HG03565 (cell line): ENCODE data around the gene COPE.

Experiments used
- ATAC-seq: cut with Tn5 transposase; IDR thresholded peaks from one replicate; pipeline ENCODE4 v1.9.1; 2021; ENCODE audit warnings: mild to moderate bottlenecking, moderate library complexity; ENCODE audit not compliant: unreplicated experiment

The COPE gene

DNA sequence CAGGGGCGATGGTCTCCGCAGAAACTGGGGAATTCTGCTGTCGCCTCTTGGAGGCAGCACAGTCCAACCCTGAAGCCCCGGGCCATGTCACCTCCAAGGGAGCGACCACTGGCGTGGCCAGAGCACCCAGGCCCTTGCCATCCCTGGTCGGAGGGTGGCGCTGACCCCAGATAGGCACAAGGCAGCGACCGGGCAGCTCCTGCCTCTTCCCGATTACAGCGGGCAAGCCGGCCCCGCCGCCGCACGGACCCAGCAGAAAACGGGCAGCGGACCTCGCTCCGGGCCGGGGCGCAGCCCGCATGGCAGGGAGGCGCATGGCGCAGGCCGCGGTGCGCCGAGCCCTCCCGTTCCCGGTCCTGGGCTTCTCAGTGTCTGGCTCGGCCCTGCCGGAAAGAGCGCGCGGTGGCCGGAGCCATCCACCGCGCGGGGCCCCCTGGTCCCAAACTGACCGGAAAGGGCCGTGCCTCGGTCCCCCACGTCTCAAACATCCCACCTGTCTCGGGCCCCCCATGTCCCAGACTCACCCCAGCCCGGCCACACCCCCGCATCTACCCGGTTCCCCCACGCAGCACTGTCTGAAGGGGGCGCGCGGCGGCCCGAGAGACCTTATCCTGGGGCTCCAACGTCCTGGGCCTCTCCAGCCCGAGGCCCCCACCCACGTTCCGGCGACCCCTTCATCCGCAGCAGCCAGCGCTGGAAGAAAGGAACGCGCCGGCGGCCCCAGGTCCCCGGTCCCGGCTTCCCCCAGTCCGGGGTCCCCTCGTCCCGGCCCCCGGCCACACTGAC lies 24.0 kb downstream of the COPE start:
- ATAC-seq = no peak

DNA sequence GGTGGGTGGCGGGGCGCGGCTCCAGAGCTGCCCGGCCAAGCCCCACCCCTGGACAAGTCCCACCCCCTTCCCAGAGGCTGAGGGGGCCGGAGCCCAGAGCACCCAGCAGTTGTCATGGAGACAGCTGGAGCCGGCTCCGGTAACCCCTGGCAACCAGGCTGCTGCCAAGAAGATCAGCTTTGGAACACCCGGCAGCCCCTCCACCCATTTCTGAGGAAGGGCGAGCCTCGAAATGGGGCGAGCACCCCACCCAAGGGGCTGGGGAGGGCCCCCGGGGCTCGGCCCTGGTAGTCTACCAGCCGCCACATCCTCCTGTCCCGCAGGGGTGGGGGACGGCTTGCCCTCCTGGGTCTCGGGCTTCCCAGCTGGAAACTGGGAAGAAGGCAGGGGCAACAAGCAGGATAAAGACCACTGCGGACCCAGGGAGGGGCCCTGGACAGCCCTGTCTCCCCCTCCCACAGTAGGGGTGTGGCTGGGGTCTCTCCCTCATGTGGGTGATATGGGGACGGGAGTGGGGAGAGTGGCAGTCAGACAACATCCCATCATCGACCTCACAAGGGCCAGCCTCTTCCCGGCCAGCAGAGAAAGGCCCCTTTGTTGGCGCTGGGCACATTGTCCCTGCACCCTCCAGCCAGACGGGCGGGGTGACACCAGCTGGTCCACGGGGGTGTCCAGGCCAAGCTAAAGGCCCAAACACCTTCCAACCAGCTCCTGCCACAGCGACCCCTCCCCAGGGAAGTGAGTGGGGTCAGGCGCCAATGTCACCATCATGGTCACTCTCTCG lies 24.7 kb downstream of the COPE start:
- ATAC-seq = no peak

DNA sequence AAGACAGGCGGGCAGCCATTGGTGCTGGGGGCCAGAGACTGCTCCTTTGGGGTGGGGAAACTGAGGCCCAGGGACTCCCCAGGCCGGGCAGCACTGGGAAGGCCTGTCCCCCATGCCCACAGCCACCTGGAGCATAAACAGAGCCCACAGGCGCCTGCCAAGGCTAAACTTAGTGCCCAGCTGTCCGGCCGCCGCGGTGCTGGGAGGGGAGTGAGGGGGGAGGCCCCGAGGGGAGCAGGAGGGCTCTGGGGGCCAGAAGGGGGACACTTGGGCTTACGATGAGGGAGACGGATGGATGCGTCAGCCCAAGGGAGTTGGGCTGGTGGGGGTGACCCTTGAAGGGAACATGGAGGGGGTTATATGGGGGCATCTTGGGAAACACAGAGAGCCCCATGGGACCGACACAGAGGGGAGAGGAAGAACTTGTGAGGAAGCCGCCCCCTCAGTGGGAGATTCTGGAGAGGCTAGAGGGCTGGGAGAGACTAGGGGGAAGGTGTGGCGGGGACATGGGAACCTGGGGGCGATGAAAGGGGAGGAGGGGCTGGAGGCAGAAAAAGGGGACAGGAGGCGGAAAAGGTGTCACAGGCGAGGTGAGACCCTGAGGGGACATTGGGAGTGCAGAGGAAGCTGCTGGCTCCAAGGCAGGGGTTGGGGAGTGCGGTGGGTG lies 25.5 kb downstream of the COPE start:
- no peak for ATAC-seq

DNA sequence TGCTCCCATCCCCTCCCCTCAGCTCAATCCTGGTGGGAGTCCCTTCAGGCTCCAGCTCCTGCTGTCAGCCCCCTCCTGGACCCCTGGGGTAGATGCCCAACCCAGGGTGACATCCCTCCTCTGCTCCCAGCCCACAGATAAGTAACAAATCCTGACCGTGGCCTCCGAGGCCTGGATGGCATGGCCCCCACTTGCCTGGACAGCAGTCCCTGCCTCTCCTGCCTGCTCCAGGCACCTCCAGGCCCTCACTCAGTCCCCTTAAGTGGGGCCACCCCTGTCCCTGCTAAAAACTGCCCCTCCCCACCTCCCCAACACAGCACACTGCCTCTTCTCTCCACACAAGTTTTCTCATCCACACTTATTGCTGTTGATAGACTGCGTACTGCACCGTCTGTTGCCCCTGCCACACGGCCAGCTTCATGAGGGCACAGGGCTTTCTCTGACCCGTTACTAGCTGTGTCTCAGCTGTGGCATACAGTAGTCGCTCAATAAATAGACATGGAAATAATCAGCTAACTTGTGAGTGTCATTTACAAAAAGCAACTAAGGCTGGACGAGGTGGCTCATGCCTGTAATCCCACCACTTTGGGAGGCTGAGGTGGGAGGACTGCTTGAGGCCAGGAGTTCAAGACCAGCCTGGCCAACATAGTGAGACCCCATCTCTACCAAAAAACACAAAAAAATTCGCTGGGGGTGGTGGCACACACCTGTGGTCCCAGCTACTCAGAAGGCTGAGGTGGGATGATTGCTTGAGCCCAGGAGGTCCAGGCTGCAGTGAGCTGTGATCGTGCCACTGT lies 29.0 kb downstream of the COPE start:
- ATAC-seq = no peak

DNA sequence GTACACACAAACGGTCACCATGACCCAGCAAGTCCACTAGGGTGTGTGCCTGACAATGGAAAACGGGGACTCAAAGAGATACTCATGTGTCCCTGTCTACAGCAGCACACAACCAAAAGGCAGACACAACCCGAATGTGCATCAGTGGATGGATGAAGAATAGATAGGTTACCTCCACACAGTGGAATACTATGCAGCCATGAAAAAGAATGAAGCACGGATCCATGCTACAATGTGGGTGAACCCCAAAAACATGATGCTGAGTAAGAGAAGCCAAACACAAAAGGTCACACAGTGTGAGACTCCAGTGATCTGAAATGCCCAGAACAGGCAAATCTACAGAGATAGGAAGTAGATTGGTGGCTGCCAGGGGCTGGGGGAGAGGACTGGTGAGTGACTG lies 32.2 kb downstream of the COPE start:
- no peak for ATAC-seq

DNA sequence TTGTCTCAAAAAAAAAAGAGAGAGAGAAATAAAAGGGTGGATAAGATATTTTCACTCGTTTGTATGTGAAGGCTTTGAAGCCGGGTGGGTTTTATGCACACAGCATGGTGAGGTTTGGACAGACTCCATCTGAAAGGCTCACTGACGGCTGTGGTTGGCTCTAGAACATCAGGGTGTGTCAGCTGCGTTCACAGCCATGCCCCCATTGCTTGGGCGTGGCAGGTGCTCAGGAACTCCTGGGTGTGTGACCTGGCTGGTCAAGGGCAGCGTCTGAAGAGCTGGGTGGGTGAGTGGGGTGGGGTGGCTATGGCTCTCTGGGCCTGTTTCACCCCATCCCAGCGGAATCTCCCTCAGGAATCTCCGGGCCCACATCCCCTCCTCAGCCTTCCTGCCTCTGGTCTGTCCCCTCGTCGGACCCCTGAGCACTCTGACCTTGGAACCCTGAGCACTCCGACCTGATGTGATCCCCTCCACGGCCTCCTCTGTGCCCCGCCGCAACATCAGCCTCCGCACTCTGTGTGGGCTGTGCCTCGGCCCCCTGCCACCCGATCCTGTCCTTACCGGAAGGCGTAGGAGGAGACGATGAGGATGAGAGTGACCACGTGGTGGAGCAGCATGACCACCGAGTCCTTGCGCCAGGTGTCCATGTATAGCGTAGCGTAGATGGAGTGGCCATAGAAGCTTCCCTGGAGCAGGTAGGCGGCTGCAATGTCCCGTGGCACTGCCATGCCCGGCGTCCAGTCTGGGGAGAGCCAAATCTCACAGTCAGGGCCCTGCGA lies 35.5 kb downstream of the COPE start:
- ATAC-seq = no peak

DNA sequence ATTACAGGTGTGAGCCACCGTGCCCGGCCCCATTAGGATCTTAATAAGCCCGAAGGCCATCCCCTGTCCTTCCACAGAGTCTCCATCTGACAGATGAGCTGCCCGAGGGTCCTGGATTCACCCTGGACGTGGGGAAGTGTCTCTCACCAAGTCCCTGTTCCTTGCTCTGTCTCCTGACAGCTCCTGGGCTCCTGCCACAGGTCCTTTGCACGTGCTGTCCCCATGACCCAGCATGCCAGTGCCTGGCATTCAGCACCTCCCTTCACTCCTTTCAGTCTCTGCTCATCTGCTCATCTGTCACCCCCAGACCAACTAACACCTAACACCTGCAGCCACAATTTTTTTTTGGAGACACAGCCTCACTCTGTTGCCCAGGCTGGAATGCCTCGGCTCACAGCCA lies 37.7 kb downstream of the COPE start:
- ATAC-seq = no peak

DNA sequence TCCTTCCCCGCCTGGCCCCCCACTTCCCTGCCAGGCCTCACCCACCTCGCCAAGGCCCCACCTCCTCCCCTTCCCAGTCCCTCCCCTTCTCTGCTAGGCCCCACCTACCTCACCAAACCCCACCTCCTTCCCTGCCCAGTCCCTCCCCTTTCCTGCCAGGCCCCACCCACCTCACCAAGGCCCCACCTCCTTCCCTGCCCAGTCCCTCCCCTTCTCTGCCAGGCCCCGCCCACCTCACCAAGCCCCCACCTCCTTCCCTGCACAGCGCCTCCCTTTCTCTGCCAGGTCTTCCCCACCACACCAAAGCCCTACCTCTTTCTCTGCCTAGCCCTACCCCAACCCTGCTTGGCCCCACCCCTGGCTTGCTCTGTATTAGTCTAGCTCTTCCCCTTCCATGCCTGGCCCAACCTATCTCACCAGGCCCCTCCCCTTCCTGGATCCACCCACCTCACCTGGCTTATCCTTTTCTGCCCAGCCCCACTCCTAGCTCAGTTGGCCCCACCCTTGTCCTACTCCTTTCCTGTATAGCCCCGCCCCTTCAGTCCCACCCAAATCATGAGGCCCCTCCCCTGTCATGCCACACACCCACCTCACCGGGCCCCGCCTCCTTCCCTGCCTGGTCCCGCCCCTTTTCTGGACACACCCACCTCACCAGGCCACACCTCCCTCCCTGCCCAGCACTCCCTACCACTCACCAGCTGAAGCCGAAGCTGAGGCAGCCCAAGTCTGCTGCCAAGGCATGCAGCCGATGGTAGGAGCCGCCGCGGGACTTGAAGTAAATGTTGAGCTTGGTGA lies 39.4 kb downstream of the COPE start:
- no peak for ATAC-seq

DNA sequence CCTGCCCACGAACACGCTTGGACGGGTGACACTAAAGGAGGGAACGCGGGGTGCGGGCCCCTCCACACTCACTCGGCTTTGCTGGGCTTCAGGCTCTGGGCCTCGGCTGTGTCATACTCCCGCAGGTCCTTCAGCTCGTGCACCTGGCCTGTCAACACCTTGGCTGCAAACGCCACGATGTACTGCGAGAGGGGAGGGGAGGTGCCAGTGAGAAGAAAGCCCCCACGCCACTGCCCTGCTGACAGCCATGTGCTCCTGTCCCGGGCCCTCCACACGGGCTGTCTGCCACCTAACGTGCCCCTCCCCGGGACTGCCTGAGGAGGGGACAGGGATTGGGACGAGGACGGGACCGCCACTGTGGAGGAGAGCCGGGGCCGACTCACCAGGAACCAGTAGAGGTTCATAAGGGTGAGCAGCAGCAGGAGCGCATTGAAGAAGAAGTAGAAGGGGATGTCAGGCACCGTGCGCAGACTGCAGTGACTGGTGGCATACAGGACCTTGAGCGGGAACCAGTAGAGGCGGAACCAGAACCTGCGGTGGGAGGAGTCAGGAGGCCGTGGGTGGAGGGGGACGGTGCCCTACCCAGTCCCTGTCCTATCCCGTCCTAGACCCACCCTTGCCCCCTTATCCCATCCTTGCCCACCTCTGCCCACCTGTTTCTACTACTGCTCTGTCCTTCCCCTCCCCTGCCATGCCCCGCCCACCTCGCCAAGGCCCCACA lies 40.2 kb downstream of the COPE start:
- ATAC-seq = no peak

DNA sequence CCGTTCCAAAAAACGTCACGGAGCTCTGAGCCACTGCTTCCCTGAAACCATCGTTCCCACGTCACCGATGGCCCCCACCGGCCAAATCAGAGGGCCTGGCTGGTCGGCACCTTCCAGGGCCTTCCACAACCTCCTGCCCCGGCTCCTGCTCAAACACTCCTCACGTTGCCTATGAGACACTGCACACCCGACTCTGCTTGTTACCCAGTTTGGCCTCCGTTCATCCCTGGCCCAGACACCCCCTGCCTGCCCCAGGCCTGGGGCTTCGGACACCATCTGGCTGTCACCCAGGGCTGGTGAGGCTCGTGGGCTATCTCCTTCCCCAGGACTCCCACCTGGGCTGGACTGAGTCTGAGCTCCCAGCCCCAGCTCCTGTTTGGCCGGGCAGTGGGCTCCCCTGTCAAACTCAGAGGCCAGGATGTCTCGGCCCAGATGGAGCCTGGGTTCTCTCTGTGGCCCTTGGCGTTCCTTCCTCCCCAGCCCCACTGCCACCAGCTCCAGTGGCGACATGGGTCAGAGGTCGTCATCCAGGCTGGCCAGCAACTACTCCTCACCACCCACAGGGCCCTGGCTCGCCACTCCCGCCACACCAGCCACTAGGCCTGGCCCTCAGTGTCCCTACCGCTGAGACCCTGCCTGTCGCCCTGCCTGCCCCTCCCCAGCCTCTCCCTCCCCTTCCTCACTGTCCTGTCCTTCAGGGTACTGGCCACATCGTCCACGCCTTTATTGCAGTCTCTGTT lies 41.0 kb downstream of the COPE start:
- no peak for ATAC-seq

DNA sequence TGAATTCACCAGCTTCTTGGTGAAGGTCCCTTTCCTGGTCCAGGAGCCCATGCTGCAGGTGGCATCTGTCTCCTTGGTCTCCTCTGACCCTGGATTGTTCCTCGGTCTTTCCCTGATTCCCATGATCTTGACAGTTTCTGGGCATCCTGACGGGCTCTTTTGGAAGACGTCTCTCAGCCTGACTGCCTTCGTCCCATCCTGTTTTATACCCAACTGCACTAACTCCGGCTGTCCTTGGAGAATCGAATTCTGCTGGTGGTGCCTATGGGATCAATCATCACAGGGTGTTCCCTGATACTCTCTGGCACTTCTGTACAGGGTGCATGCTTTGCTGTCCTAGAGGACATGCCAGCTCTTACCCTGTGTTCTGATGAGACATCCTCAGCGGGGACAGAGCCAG lies 42.3 kb downstream of the COPE start:
- no peak for ATAC-seq

DNA sequence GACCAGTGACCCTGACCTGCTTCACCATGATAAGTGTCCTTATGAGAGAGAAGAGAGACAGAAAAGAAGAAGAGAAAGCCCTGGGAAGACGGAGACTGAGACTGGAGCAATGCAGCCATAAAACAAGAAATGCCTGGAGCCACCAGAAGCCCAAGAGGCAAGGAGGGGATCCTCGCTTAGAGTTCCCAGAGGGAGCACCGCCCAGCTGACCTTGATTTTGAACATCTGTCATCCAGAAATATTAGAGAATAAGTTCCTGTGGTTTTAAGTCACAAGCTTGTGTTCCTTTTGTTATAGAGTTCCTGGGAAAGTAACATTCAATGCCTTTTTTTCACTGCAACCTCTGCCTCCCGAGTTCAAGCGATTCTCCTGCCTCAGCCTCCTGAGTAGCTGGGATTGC lies 43.5 kb downstream of the COPE start:
- ATAC-seq = no peak

DNA sequence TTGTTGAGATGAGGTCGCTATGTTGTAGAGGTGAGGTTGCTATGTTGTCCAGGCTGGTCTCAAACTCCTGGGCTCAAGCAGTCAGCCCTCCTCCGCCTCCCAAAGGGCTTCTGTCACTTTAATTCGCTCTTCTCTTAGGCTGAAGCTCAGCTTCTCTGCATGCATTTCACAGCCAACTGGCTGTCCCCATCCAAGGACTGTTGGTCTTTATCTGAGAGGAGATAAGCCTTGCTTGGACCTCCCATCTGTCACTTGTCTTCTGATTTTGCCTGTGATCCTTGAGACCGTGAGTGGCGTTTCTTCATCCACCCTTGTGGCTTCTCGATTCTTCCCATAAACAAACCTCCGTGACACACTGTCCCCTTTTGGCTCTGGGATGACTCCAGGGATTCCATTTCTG lies 47.6 kb downstream of the COPE start:
- ATAC-seq = no peak

DNA sequence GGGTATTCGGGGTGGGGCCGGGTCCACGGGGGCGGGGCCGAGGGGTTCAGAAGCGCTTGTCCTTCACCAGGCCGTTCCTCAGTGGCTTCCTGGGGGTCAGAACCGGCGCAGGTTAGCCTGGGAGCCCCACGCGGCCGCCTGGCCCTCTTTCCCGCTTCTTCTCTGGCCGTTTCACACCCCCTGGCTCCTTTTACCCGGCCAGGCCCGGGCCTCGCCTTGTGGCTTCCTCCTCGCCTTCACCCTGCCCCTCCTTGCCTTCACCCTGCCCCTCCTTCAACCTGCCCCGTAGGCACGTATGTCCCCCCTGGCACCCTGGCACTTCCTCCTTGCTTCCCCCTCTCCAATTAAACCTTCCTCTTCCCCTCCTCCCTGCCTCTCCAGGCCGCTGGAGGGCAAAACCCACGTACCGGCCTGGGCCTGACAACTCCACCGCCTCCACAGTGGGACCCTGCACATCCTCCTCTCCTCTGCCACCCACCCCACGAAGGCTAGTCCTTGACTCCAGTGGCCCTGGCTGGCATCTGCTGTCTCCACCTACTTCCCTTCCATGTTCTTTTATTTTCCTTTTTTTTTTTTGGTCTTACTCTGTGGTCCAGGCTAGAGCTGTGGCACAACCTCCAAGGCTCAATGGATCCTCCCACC lies 48.5 kb downstream of the COPE start:
- ATAC-seq = no peak

DNA sequence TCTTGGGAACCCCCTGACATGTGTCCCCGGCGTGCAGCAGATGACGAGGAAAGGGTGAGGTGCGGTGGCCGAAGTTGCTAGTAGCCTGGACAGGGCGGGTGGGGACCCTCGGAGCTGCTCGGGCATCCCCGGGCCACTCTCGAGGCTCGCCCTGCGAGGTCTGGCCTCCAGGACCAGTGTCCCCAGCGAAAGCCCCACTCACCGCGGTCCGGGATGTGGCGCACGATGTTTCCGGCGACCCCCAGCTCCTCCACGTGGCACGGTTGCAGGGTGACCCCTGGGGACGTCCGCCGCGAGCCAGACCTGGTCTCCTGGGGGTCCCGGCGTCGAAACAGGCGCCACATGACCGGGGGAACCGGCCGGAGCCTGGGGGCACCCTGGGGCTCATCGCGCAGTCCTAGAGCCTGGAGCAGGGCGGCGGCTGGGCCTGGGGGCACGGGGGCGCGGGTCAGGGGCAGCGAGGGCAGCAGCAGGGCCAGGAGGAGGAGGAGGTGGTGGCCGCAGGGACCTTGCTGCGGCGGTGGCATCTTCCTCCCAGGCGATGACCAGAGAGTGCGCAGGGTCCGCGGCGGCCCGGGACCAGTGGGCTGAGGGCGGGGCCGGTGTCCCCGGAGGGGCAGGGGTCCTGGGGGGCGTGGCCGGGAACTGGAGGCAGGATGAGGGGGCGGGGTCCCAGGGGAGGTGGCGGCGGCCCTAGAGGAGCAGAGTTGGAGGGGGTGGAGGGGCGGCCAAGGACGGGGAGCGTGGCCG lies 49.2 kb downstream of the COPE start:
- no peak for ATAC-seq

DNA sequence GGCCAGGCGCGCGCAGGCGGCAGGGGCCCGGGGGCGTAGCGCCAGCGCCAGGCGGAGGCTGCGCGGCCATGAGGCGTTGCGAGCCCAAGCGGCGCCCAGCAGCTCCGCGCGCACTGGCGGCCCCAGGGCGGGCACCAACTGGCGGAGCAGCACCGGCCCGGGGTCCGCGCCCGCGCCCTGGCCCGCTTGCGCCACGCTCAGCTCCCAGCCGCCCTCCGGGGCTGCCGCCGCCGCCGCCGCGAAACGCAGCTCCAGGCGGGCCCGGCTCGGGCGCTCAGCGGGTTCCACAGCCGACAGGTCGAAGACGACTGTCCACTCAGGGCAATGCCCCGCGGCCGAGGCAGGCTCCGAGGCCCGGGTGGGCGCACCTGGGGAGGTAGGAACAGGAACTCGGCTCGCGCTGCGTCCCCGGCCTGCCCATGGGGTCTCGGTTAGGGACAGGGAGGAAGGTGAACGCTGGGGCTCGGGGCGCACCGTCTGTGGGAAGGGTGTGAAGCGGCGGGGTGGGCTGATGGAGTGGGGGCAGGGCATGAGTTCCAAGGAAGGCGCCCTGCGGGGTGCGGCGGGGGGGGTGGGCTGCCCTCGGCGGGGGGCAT lies 50.1 kb downstream of the COPE start:
- no peak for ATAC-seq
